Fibroblast of villous mesenchyme (primary cell): Measurements from ENCODE around the gene ILK. TPM values are rescaled to one million over a fixed set of nuclear protein-coding genes. Genes with fewer than 3 reads are reported as not detected.

Source experiments
- DNase-seq: peaks from one replicate; pipeline ENCODE4 v3.0.0-alpha.2; 2010; ENCODE audit warnings: low read depth
- H3K4me3 ChIP-seq: 2 replicates; pipeline ENCODE4 v1.5.1; 2011; ENCODE audit warnings: low read depth, mild to moderate bottlenecking, low read length
- total RNA-seq: library from RNA; depleted of rRNA; stranded (reverse); fragments of >200 nt; gene quantifications from 2 replicates; pipeline ENCODE4 v1.2.3, GENCODE V29; 2012
- TF ChIP-seq, protein P1 (sequence below): IDR thresholded peaks from 2 replicates; pipeline ENCODE4 v1.5.1; 2012; ENCODE audit warnings: low read depth, mild to moderate bottlenecking, low read length; ENCODE audit not compliant: insufficient read depth

The ILK gene
- total RNA-seq, 1 donor = 323 TPM

DNA sequence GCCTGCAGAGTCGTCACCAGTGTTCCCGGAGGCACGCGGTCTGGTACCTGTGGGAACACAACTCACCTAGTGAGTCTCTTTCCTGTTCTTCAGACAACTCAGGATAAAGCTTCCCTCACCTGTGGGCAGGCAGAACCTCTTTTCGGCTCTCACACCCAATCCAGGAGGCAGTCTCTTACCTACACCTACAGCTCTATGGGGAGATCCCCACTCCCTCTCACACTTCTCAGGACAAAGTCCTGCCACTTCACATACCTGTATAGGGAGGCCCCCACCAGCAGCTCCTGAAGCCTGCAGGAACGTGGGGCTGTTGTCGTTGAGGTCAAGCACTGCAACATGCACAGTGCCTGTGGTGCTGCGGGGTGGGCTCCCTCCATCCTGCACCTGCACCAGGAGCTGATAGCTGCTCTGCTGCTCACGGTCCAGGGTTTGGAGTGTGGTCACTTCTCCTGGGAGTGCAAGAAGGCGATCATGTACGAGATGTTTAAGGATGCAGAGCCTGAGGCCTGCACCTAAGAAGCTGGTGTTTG, 27.9 kb downstream of the ILK start:
- TF ChIP-seq, protein P1, sequence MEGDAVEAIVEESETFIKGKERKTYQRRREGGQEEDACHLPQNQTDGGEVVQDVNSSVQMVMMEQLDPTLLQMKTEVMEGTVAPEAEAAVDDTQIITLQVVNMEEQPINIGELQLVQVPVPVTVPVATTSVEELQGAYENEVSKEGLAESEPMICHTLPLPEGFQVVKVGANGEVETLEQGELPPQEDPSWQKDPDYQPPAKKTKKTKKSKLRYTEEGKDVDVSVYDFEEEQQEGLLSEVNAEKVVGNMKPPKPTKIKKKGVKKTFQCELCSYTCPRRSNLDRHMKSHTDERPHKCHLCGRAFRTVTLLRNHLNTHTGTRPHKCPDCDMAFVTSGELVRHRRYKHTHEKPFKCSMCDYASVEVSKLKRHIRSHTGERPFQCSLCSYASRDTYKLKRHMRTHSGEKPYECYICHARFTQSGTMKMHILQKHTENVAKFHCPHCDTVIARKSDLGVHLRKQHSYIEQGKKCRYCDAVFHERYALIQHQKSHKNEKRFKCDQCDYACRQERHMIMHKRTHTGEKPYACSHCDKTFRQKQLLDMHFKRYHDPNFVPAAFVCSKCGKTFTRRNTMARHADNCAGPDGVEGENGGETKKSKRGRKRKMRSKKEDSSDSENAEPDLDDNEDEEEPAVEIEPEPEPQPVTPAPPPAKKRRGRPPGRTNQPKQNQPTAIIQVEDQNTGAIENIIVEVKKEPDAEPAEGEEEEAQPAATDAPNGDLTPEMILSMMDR = no peak
- DNase-seq = no peak
- H3K4me3 ChIP-seq = no peak overlapping the region

DNA sequence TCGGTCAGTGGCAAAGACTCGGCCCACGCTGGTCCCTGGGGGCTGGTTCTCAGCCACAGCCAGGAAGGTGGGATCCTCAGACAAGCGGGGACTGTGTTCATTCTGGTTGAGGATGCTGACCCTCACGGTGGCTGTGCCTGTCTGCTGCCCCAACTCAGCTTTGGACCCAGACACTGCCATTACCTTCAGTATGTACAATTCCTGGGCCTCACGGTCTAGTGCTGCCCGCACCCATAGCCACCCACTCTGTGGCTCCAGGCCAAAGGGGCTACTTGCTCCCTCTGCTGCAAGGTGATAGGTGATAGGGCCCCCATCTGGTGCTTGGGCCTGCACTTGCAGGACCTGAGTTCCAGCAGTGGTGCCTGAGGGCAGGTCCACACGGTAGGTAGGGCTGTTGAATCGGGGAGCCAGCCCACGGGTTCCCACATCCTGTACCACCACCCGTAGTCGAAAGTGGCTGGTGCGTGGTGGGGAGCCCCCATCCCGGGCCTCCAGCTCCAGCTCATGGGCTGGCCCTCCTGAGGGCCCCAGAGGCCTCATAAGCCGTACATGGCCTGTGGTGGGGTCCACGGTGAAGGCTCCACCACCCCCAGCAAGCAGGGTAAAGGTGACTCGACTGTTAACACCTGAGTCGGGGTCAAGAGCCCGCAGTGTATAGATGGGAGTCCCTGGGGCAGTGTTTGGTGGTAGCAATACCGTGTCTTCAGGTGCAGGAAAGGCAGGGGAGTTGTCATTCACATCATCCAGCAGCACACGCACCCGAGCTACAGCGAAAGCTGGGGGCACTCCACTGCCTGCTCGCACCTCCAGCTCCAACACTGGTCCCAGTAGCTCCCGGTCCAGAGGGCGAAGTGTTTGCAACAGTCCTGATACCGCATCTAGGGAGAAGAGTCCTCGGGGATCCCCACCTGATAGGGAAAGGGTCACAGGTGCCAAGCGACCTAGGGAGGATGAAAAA, 28.8 kb downstream of the ILK start:
- TF ChIP-seq, protein P1 = no peak
- no peak for DNase-seq
- no peak overlapping the region for H3K4me3 ChIP-seq

DNA sequence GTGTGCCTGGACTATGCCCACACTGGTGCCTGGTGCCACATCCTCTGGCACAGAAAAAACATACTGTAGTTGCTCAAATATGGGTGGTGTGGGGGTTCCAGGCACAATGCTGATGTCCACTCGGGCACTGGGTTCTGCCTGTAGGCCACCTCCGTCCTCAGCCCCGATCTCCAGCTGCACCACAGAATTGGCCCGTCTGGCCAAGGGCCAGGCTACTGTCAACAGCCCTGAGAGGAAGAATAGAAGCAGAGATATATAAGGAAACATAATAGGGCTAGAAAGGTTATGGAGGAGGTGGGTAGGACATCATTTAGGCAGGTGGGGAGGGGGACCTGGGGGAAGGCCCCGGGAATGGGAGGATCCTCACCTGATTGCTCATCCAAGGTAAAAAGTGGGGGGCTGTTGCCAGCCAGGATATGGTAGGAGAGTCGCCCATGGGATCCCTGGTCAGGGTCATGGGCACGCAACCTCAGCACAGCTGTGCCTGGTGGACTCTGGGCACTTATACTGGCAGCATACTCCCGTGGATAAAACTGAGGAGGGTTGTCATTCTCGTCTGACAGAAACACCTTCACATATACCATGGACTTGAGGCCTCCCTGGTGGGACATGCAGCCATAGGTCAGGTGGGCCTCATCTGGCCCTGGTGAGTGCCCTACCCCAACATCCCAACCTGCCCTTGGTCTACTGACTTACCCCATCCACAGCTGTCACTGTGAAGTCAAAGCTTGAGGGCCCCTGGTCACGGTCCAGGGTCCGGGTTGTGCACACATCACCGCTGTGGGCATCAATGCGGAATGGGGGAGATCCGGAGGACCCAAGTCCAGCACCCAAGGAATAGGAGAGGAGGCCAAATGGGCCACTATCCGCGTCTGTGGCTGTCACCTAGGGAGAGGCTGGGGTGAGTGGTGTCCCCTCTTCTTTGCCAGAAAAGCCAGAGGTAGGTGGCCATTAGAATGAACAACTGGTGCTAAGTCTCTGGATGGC, 30.1 kb downstream of the ILK start:
- TF ChIP-seq, protein P1 = no peak
- DNase-seq = no peak
- H3K4me3 ChIP-seq = no peak overlapping the region

DNA sequence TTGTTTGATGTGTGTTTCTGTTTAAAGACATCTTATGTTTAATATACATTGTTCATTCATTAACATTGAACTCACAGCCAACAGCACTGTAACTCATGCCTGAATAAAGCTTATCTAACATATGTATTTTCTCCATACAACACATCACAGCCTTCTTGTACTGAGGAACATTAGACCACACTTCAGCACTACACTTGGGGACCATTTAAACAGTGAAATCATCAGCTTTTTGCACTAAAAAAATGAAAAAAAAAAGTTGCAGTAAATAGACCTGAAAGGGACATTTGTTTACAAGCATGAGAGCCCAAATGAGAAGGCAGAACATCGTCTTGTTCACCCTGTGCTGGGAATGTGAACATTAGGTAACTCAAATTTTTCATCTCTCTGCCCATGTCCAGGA, 31.0 kb downstream of the ILK start:
- H3K4me3 ChIP-seq = no peak overlapping the region
- TF ChIP-seq, protein P1 = no peak
- no peak for DNase-seq

DNA sequence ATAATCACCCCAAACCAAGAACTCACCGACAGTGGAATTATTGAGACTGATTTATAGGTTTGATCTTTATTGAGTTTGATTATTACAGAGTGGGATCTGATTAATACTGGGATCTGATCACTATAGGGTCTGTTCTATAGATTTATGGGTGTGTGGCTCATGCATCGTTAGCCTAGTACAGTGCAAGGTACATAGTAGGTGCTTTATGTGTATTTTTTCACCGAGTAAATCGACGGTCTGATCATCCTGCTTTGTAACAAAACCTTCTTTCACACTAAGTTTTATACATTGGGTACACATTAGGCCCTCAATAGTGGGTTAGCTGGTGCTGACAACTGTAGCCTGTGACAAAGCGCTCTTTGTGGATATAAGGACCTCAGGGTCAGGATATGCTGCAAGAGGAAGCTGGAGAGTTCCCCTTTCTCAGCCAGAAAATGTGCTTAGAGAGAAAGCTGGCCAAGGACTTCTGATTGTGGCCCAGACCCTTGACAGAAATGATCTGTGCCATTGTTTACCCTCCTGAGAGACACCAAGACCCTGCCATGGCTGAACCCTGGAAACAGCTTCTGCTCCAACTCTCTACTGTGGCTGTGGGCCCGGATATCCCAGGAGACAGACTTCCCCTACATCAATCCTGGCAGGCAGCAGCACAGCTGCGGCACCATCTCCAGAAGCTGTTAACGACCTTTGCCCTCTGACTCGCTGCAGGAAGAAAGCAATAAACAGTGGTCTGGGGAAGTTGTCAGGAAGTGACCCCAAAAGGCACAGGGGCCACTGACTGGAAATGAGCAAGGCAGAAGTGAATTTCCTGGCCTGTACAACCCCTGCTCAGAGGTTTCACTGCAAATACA, 31.7 kb downstream of the ILK start:
- TF ChIP-seq, protein P1 = no peak
- DNase-seq = peak; percentile 81
- no peak overlapping the region for H3K4me3 ChIP-seq

DNA sequence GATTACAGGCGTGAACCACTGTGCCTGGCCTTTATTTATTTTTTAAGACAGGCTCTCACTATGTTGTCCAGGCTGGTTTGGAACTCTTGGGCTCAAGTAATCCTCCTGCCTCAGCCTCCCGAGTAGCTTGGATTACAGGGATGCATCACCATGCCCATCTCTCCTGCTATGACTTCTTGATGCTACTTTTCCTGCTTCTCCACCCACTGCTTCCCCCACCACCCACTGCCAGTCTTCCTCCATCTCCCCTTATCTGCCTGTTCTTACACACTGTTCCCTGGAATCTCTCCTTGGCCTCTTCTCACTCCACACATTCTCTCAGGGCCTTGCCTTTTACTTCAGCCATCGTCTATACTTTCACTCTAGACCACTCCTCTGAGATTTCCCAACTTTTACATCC, 32.9 kb downstream of the ILK start:
- no peak overlapping the region for H3K4me3 ChIP-seq
- DNase-seq = no peak

More for the DNA sequence above, 32.9 kb downstream of the ILK start:
- TF ChIP-seq, protein P1 = no peak
